HG03135 (cell line): ENCODE data around the gene CDC42SE2.
A peak's percentile ranks its signal among the peaks of the same experiment; 100 is the strongest.
"Not testable (repeated sequence)": the region's sequence is repeated elsewhere in the genome, so short reads cannot be mapped to it uniquely, and the experiment has no call there.

Source experiments
- ATAC-seq: cut with Tn5 transposase; IDR thresholded peaks from one replicate; pipeline ENCODE4 v1.9.1; 2021; ENCODE audit warnings: mild to moderate bottlenecking, moderate library complexity; ENCODE audit not compliant: unreplicated experiment

Gene CDC42SE2

GRCh38 chr5:131250751-131251475 lies 12.9 kb upstream of the CDC42SE2 start:
- no peak for ATAC-seq

GRCh38 chr5:131252824-131253171 lies 11.1 kb upstream of the CDC42SE2 start:
- ATAC-seq = peak; percentile 82

GRCh38 chr5:131254025-131254424 lies 9.8 kb upstream of the CDC42SE2 start:
- not testable (repeated sequence) for ATAC-seq

- no peak for ATAC-seq
These were observed 9.1 kb upstream of the CDC42SE2 start for GRCh38 chr5:131254741-131255140.

DNA sequence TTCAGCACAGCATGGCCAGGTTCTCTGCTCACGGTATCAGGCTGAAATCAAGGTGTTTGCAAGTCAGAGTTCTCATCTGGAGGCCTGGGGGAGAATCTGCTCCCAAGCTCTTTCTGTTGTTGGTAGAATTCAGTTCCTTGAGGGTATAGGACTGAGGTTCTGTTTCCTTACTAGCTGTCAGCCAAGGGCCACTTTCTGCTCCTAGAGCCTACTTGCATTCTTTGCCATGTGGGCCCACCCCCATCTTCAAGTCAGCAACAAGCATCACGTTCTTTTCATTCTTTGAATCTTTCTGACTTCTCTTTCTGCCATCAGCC lies 7.4 kb upstream of the CDC42SE2 start:
- ATAC-seq = no peak

GRCh38 chr5:131258733-131259132 lies 5.1 kb upstream of the CDC42SE2 start:
- no peak for ATAC-seq

- no peak for ATAC-seq
These were observed 4.5 kb upstream of the CDC42SE2 start for GRCh38 chr5:131259326-131259725.

- no peak for ATAC-seq
These were observed 3.0 kb upstream of the CDC42SE2 start for GRCh38 chr5:131260895-131261294.

DNA sequence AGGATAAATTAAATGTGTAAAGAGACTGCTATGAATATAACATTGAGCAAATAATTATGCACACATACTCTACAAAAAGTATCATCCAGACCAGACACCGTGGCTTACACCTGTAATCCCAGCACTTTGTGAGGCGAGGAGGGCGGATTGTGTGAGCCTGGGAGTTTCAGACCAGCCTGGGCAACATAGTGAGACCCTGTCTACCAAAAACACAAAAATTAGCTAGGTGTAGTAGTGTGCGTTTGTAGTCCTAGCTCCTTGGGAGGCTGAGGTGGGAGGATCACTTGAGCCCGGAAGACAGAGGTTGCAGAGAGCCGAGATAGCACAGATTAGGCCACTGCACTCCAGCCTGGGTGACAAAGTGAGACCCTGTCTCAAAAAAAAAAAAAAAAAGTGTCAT lies 2.4 kb upstream of the CDC42SE2 start:
- no peak for ATAC-seq

GRCh38 chr5:131262953-131263541 lies 806 bp upstream of the CDC42SE2 start:
- ATAC-seq = peak; percentile 18

GRCh38 chr5:131264451-131265099 lies 722 bp downstream of the CDC42SE2 start:
- peak; percentile 6 for ATAC-seq

- peak; percentile 34 for ATAC-seq
These were observed 1.5 kb downstream of the CDC42SE2 start for GRCh38 chr5:131265311-131265803.

DNA sequence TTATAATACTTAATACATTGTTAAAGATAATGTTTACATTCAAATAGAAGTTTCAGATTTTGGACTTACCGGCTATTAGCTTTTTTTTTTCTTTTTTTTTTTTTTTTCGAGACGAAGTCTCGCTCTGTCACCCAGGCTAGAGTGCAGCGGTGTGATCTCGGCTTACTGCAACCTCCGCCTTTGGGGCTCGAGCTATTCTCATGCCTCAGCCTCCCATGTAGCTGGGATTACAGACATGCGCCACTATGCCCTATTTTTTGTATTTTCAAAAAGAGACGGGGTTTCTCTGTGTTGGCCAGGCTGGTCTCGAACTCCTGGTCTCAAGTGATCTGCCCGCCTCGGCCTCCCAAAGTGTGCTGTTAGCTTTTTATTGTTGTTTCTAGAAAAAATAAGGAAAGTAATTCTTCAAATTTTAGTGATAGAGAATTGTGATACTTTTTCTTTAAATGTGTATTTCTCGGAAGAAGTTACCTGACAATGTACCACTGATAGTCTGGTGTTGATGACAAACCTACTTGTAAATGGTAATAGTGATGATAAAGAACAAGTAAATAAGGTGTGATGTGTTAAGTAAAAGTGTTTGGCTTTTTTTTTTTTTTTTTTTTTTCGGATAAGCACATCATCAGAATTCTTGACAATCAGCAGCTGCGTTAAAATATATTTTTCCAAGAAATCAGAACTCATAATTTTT lies 2.7 kb downstream of the CDC42SE2 start:
- no peak for ATAC-seq

GRCh38 chr5:131268758-131269370 lies 5.0 kb downstream of the CDC42SE2 start:
- no peak for ATAC-seq

DNA sequence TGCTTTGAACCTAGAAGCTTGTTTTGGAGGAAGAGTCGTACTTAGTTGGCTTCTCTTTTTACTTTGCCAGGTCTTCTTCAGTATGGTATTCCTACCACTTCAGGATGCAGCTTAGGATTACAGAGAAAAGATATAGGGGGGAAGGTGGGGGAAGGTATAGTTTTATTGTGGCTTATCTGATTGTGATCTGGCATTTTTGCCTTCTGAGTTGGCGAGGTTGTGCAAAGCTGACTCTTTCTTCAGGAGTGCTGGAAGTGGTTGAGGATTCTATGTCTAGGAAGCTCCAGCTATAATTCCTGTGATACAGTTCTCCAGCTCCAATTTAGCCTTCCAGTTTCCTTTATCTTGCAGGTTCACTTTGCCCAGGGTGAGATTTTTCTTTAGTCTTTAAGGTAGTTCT lies 7.0 kb downstream of the CDC42SE2 start:
- no peak for ATAC-seq

- not testable (repeated sequence) for ATAC-seq
These were observed 8.0 kb downstream of the CDC42SE2 start for GRCh38 chr5:131271888-131272287.

DNA sequence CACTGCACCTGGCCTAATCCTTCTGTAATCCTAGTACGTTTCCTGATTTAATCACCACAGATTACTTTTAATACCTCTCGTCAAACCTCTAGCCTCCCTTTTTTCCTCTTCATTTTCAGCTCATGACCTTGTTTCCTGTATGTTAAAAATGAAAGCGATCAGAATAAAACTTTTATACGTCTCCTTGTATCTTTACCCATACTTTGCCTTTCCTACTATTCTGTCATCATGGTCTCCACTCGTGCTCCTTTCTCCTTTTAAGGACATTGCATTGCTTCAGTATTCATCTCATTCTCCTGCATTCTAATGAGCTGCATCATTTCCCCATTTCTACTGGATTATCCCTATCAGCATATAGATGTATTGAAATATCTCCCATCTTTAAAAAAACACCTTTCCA lies 8.5 kb downstream of the CDC42SE2 start:
- ATAC-seq = no peak

- ATAC-seq = no peak
These were observed 8.9 kb downstream of the CDC42SE2 start for GRCh38 chr5:131272724-131273123.

GRCh38 chr5:131274326-131275063 lies 10.6 kb downstream of the CDC42SE2 start:
- no peak for ATAC-seq

DNA sequence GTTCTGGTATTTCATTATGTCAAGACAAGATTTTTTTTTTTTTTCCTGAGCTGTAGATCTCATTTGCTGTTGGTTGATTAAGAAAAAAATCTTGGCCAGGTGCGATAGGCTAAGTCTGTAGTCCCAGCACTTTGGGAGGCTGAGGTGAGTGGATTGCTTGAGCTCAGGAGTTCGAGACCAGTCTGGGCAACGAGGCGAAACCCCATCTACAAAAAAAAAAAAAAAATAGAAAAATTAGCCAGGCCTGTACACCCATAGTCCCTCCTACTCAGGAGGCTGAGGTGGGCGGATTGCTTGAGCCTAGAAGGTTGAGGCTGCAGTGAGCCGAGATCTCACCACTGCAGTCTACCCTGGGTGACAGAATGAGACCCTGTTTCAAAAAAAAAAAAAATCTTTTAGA lies 12.2 kb downstream of the CDC42SE2 start:
- ATAC-seq = no peak

DNA sequence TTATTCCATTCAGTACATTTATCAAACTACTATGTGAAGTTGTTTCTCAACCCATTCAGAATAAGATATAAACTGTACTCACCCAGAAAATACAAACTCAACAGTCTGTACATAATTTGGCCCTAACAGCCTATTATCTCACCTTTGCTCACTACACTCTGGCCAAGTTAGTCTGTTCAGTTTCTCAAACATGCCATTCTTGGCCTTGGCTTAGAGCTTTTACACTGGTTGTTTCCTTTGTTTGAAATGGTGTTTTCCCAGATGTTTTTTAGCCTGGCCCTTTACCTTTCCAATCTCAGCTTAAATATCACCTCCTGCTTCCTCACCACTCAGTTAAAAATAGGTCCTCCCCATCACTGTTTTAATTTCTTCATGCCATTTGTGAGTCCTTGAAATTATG lies 13.6 kb downstream of the CDC42SE2 start:
- ATAC-seq = no peak
